HFF-Myc (cell line): ENCODE results near the gene USP14.

Source experiments
- DNase-seq: peaks from one replicate; pipeline ENCODE4 v3.0.0-alpha.2; 2011; ENCODE audit warnings: low read depth; ENCODE audit errors: extremely low read depth
- H3K4me3 ChIP-seq: replicated peaks from 2 replicates; pipeline ENCODE4 v1.5.1; 2011; ENCODE audit warnings: low read depth, mild to moderate bottlenecking, control low read depth, low read length
- TF ChIP-seq, protein P1 (sequence below): IDR thresholded peaks from 2 replicates; pipeline ENCODE4 v1.5.1; 2012; ENCODE audit warnings: mild to moderate bottlenecking, low read depth, low read length, control low read depth; ENCODE audit errors: missing control alignments

USP14 gene

DNA sequence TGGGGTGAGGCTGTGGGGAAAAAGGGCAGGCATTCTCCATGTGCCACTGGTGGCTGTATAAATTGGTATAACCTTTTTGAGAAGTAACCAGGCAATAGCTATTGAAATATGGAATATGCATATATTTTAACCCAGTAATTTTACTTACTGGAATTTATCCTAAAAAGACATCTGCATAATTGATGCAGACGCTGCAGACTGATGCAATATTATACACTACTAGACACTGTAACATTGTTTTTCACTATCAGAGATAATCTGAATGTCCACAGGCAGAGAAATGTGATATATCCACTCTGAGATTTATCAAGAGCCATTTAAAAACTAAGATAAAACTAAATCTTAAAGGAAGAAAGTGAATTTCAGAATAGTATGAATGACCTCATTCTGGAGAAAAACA, 94.8 kb downstream of the USP14 start:
- TF ChIP-seq, protein P1, sequence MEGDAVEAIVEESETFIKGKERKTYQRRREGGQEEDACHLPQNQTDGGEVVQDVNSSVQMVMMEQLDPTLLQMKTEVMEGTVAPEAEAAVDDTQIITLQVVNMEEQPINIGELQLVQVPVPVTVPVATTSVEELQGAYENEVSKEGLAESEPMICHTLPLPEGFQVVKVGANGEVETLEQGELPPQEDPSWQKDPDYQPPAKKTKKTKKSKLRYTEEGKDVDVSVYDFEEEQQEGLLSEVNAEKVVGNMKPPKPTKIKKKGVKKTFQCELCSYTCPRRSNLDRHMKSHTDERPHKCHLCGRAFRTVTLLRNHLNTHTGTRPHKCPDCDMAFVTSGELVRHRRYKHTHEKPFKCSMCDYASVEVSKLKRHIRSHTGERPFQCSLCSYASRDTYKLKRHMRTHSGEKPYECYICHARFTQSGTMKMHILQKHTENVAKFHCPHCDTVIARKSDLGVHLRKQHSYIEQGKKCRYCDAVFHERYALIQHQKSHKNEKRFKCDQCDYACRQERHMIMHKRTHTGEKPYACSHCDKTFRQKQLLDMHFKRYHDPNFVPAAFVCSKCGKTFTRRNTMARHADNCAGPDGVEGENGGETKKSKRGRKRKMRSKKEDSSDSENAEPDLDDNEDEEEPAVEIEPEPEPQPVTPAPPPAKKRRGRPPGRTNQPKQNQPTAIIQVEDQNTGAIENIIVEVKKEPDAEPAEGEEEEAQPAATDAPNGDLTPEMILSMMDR, result no peak

DNA sequence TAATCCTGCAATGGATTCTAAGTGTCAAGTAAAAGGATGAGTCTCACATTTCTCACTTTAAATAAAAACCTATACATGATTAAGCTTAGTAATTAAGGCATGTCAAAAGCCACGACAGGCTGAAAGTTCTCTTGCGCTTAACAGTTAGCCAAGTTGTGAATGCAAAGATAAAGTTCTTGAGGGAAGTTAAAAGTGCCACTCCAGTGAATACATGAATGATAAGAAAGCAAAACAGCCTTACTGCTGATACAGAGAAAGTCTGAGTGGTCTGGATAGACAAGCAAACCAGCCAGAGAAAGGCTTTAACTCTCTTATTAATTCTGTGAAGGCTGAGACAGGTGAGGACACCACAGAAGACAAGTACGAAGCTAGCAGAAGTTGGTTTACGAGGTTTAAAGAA, 96.8 kb downstream of the USP14 start:
- DNase-seq, result no peak
- TF ChIP-seq, protein P1, result no peak

More for the DNA sequence above, 94.8 kb downstream of the USP14 start:
- no peak for DNase-seq
- H3K4me3 ChIP-seq, result no peak overlapping the region

DNA sequence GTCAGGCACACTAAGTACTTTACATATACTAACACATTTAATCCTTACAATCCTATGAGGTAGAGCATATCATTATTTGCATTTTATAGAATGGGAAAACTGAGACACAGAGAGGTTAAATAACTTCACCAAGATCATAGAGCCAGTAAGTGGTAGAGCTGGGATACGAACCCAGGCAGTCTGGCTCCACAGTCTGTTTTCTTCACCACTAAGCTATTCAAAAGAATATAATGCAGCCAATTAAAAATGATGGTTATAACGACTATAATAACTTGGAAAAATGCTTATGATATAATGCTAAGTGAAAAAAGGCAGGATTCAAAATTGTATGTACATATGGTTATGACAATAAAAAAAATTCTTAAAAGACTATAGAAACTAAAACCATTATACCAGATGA, 102.2 kb downstream of the USP14 start:
- no peak for DNase-seq
- TF ChIP-seq, protein P1, result no peak
- no peak overlapping the region for H3K4me3 ChIP-seq

More for the DNA sequence above, 96.8 kb downstream of the USP14 start:
- no peak overlapping the region for H3K4me3 ChIP-seq

DNA sequence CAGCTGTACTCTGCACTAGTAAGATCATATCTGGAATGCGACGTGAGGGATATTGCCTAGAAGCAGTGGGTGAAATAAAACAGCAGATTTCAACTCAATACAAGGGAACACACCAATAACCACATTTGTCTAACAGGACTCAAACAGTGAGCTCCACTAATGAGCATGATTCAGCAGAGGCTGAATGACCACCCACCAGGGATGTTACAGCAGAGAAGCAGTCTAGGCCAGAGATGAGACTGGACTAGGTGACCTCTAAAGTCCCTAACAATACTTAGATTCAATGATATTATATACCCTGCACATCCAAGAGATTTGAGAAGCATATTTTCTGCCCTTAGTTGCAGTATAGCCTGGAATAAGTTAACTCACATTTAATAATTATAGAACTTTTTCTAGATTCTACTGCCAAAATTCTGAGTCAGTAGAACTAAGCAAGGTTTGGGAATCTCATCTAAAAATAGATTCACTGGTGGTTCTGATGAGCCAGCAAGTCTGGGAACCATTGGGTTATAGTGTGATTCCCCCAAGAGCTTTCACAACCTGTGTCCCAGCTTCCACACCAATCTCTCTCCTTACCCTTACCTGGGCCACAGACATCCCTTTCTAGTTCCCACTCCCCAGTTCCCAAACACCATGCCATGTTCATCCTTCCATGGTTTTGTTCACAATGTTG, 103.2 kb downstream of the USP14 start:
- TF ChIP-seq, protein P1, result no peak
- no peak for DNase-seq
- H3K4me3 ChIP-seq, result no peak overlapping the region
